NCI-H128 (cell line): ENCODE measurements around the gene FCRL5.
"Not testable (repeated sequence)": the region's sequence is repeated elsewhere in the genome, so short reads cannot be mapped to it uniquely, and the experiment has no call there.

Experiments used
- DNase-seq: peaks from one replicate; lab custom pipeline; 2025; ENCODE audit not compliant: unreplicated experiment; lab: John Stamatoyannopoulos, UW

Gene FCRL5

GRCh38 chr1:157488156-157488555, 64.2 kb downstream of the FCRL5 start:
- DNase-seq: no peak

DNA sequence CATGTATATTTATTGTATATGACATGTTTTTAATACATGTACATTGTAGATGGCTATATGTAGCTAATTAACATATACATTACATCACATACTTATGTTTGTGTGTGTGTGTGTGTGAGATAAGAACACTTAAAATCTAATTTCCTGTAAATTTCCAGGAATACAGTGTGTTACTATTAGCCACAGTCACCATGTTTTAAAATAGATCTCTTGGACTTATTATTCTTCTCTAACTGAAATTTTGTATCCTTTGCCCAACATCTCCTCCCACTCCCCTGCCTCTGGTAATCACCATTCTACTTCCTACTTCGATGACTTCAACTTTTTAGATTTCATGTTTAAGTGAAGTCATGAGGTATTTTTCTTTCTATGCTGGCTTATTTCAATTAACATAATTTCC, 64.8 kb downstream of the FCRL5 start:
- no peak for DNase-seq

DNA sequence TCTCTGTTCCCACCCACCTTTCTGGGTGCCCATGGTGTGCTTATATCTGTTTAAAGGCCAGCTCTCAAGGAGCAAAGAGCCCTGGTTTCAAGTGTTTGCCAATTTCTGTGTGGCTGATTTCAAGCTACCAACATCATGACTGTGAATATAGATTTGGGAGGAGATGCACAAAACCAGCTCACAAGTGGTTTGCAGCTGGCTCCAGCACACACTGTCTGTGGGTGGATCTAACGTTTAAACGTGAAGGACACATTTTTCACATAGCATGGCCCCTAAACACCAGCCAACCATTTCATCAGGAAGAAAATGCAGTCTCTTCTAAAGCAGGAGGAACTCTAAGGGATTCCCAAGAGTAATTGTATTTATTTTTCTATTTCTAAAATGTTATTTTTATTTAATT, 65.2 kb downstream of the FCRL5 start:
- no peak for DNase-seq

DNA sequence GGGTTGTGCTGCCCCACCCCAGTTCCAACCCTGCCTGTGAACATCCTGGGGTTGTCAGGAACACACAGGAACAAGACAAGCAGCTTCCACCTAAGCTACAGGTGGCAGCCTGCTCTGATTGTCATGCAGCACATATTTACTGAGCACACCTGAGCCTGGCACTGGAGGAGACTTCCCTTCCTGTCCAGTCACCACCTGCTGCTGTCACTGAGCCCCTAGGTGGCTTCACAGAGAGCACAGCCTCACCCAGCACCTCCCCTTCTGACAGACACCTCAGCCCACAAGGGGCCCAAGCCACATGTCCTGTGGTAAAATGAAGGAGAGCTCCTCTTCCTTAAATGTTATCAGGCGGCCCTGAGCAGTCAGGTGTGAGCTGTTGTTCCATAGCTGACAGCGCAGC, 65.9 kb downstream of the FCRL5 start:
- not testable (repeated sequence) for DNase-seq

DNA sequence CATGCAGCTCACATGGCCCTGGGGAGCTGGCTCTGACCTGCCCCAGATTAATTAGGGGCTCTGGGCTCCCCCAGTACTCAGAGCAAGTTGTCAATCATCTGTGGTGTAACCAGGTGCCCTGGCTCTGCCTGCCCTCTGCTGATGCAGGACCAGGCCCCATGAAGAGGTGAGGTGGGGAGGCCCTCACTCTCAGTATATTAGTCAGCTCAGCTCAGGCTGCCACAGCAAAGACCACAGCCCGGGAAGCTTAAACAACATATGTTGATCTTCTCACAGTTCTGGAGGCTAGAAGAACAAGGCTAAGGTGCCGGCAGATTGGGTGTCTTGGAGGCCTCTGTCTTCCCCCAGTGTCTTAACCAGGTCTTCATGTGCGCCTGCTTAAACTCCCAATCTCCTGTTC, 66.5 kb downstream of the FCRL5 start:
- no peak for DNase-seq

DNA sequence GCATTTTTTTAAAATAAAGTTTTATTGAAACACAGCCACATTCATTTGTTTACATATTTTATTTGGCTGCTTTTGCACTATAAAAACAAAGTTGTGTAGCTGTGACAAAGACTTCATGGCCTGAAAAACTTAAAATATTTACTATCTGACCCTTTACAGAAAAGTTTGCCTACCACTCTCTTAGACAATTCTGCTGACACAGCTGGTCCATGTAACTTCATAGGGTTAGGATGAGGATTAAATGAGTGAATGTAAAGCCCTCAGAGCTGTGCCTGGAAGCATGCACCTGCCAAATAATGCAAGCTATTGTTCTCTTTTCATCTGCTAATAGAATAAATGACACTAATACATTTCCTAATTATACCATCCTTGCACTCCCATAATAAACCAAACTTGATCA, 67.7 kb downstream of the FCRL5 start:
- no peak for DNase-seq

- no peak for DNase-seq
These were observed 68.7 kb downstream of the FCRL5 start for GRCh38 chr1:157483635-157484034.

DNA sequence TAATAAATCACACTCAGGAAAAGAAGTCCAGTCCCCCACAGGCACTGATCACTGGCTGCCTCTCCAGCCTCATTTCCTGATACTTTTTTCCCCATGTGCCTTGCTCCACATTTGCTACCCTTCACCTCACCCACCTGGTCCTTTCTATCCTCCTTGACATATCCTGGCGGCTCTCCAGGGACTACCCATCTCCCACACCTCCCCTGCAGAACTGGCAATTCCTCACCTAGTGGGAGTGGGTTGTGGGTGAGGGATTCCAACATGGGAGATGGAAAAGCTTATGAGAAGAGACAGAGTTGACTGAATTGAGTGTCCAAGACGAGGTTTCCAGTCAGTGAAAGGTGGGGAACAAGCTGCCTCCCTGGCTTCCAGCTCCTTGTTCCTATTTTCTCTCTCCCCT, 69.6 kb downstream of the FCRL5 start:
- DNase-seq: no peak

DNA sequence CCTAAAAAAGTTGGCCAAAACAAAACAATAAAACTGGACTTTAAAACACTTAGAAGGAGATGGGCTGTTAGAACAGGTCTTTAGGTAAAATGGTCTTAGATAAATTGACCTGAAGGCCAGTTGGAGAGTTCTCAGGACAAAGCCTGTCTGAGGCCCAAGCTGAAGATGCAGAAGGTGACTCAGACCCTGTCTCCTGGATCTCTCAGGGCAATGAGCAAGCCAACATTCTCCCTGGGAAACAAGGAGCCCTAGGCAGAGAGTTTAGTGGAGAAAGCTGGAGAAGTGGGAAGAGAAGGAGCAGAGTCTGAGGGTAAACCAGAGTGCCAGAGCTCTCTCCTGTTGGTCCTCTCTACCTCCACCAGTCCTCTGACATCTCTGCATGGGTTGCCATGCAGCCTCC, 70.1 kb downstream of the FCRL5 start:
- DNase-seq: no peak

- no peak for DNase-seq
These were observed 74.3 kb downstream of the FCRL5 start for GRCh38 chr1:157478030-157478429.

DNA sequence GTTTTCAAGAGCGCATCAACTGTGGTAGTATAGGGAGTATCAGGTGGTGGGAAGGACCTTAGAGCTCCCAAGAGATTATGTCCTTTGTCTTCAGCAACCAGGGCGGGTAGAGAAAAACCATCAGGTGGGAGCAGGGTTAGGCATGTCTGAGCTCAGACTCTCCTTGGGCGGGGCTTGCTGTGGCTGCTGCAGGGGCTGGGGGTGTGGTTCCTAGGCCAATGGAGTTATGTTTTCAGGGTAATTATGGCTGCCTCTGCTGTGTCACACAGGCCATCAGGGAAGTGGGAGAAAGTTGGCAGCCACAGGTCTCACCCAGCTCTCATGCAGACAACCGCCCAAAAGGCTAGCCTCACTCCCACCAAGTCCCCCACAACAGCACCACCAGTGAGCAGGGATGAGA, 74.9 kb downstream of the FCRL5 start:
- DNase-seq: no peak

DNA sequence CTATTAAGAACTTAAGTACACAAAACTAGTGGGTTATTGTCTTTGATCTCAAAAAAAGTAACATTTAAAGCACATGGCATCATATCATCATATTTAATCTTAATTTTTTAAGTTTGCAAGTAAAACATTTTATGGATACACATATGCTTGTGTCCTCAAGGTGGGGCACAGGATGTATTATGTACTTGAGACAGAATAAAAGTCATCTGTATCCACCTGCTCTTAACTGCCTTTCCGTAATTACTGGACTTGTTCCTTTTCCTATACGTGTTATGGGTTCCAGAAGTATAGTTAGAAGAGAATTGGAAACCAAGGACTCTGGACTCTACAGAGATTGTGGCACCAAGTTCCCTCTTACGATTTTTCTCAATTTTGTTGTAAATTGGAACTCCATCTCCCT, 79.4 kb downstream of the FCRL5 start:
- DNase-seq: no peak

DNA sequence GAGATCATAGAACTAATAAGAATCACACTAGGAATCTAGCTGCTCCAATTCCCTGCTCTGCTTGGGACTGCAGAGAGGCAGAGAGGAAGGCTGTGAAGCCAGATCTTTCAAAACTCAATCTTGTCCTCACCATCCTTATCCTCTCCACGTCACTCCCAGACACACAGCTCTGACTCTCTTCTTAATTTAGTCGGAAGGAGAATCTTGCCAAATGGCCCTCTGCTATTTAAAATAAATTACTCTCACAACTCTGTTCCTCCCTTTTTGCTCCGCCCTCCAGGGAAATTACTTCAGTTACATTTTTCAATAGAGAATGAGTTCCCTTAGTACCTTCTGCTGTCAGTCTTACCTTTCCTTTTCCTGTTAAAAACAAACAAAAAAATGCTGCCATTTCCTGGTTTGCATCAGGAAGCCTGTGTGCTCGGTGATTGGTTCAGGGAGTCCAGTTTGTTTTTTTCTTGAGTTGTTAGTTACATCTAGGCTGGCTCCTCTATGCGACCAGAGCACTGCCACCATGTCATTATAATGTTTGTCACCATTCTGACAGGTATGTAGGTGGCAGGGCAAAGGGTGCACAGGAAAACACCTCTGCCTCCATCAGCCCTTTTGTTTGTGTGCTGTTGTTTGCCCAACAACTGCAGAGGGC, 80.1 kb downstream of the FCRL5 start:
- DNase-seq: no peak

GRCh38 chr1:157471531-157471930, 80.8 kb downstream of the FCRL5 start:
- no peak for DNase-seq

DNA sequence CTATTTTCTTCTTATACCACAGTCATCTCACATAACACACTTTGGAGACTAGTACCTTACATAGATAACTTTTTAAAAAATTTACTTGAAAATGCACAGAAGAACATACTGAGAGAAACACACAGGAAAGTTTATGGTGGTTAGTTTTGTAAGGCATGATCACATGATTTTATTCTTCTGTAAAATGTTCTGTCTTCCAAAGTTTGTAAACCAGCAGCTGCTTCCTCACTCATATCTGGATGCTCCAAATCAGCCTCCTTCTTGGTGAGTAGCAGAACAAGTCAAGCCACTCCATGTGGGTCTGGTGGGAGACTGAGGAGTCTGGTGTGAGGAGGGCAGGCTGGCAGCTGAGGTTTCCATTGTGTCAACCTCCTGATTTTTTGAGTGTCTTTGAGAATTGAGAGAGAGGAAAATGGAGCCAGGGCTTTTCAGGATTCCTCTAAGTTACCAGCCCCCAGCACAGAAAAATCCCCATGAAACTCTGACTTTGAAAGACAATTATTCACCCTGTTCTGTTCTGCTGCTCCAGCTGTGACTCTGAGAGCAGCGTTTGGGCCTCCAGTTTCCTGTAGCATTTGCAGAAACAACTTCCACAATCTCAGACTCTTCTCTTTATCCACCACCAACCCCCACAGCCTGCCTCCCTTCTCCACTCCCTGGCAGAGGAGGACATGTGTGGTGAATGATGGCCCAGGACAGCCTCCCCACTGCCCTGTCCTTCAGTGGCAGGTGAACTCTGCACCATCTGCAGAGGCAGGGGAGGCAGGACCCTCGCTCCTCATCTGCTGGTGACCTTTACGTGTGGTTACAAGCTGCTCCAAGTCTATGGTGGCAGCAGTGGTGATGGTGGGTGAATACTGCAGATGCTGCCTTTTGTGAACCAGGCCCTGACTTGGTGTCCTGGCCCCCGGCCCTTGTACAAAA, 82.3 kb downstream of the FCRL5 start:
- DNase-seq: no peak

DNA sequence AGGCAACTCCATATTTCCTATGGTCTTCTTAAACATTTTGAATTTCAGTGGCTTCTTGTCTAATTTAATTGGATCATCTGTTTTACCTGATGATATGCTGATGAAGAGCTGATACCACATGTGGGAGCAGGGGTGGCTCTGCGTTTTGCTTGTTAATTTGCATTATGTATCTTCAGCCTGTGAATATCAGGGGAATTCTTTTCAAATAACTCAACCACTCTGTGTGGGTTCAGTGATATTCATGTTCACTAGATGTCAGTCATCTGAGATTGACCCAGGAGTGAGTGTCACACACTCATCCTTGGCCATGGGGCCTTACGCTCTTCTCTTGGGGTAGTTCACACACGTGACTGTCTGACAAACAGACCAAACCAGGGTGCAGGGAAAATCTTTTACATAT, 83.0 kb downstream of the FCRL5 start:
- DNase-seq: no peak

DNA sequence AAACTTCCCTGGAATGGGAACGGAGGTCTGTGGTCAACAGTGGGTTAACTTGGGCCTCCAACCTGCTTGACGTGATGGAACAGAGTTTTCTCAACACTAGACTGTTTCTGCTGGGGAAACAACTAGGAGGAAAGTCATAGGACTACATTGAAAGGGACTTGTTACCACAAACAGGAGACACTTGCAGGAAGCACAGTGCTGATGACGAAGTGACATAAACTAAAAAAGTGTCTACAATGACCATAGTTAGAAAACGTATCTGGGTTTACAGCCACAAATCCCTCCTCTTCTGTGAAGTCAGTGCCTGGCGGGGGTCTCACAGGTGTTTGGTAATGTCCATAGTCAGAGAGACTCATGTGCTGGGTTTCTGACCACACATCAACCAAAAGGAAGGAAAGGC, 86.3 kb downstream of the FCRL5 start:
- no peak for DNase-seq
